Glutamatergic neuron (in vitro differentiated cells): ENCODE measurements around the gene EVX1. TPM values are rescaled to one million over a fixed set of nuclear protein-coding genes. Genes with fewer than 3 reads are reported as not detected.

Source experiments
- DNase-seq: peaks from one replicate; pipeline ENCODE4 v3.0.0; 2022
- H3K27ac Mint-ChIP-seq: one replicate; pipeline ENCODE4 v1.8.0; 2020; ENCODE audit warnings: mild to moderate bottlenecking, mixed read lengths, inconsistent platforms; ENCODE audit not compliant: unreplicated experiment
- H3K27me3 Mint-ChIP-seq: one replicate; pipeline ENCODE4 v1.8.0; 2020; ENCODE audit warnings: mild to moderate bottlenecking, moderate library complexity, mixed read lengths, inconsistent platforms; ENCODE audit not compliant: unreplicated experiment
- H3K36me3 Mint-ChIP-seq: one replicate; pipeline ENCODE4 v1.8.0; 2020; ENCODE audit warnings: mild to moderate bottlenecking, mixed read lengths, inconsistent platforms; ENCODE audit not compliant: unreplicated experiment
- H3K4me1 Mint-ChIP-seq: one replicate; pipeline ENCODE4 v1.8.0; 2020; ENCODE audit warnings: mild to moderate bottlenecking, low read depth, mixed read lengths, inconsistent platforms; ENCODE audit not compliant: unreplicated experiment
- H3K4me3 Mint-ChIP-seq: one replicate; pipeline ENCODE4 v1.8.0; 2020; ENCODE audit warnings: mild to moderate bottlenecking, mixed read lengths, inconsistent platforms; ENCODE audit not compliant: unreplicated experiment
- H3K9me3 Mint-ChIP-seq: one replicate; pipeline ENCODE4 v1.8.0; 2020; ENCODE audit warnings: mild to moderate bottlenecking, moderate library complexity, mixed read lengths, inconsistent platforms; ENCODE audit not compliant: unreplicated experiment
- total RNA-seq: library from RNA; stranded (reverse); fragmentation: NEBNext Ultra II Directional; extraction: Animal tissue kit (Norgen Biotek cat#: 25700); gene quantifications from one replicate; pipeline ENCODE4 v1.2.1, GENCODE V29; 2021; ENCODE audit not compliant: unreplicated experiment
- TF ChIP-seq, protein P1 (sequence below): fragments of 200-600 bp; sonication (generic); IDR thresholded peaks from one replicate; pipeline ENCODE4 v1.5.0; 2021; ENCODE audit not compliant: partially characterized antibody, unreplicated experiment

Gene EVX1
- total RNA-seq, 1 donor from 2014 or later, result 7.1 TPM

- H3K4me3 Mint-ChIP-seq, result no peak overlapping the region
- H3K9me3 Mint-ChIP-seq, result peaks cover 13% of the 10 kb centered on the region
- no peak overlapping the region for H3K27ac Mint-ChIP-seq
- H3K27me3 Mint-ChIP-seq, result peaks cover 37% of the 10 kb centered on the region
- TF ChIP-seq, protein P1, sequence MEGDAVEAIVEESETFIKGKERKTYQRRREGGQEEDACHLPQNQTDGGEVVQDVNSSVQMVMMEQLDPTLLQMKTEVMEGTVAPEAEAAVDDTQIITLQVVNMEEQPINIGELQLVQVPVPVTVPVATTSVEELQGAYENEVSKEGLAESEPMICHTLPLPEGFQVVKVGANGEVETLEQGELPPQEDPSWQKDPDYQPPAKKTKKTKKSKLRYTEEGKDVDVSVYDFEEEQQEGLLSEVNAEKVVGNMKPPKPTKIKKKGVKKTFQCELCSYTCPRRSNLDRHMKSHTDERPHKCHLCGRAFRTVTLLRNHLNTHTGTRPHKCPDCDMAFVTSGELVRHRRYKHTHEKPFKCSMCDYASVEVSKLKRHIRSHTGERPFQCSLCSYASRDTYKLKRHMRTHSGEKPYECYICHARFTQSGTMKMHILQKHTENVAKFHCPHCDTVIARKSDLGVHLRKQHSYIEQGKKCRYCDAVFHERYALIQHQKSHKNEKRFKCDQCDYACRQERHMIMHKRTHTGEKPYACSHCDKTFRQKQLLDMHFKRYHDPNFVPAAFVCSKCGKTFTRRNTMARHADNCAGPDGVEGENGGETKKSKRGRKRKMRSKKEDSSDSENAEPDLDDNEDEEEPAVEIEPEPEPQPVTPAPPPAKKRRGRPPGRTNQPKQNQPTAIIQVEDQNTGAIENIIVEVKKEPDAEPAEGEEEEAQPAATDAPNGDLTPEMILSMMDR, result peak; percentile 78
- DNase-seq, result peak; percentile 89
- no peaks in the 10 kb centered on the region for H3K4me1 Mint-ChIP-seq
- H3K36me3 Mint-ChIP-seq, result no peaks in the 10 kb centered on the region
Measured at GRCh38 chr7:27196287-27196767, 46.3 kb upstream of the EVX1 start.

- no peak for DNase-seq
- Mint-ChIP-seq H3K27ac (no peak overlapping the region), H3K9me3 (peaks cover 20% of the 10 kb centered on the region), H3K36me3 (no peaks in the 10 kb centered on the region), H3K4me3 (no peak overlapping the region), H3K27me3 (peaks cover 42% of the 10 kb centered on the region), H3K4me1 (no peaks in the 10 kb centered on the region)
- TF ChIP-seq, protein P1, result no peak
Measured at GRCh38 chr7:27197137-27198042, 45.2 kb upstream of the EVX1 start.

- TF ChIP-seq, protein P1, result no peak
- no peaks in the 10 kb centered on the region for H3K4me1 Mint-ChIP-seq
- no peak overlapping the region for H3K27ac Mint-ChIP-seq
- no peak overlapping the region for H3K4me3 Mint-ChIP-seq
- DNase-seq, result no peak
- peaks cover 49% of the 10 kb centered on the region for H3K27me3 Mint-ChIP-seq
- H3K36me3 Mint-ChIP-seq, result no peaks in the 10 kb centered on the region
- peaks cover 18% of the 10 kb centered on the region for H3K9me3 Mint-ChIP-seq
Measured at GRCh38 chr7:27198138-27198841, 44.3 kb upstream of the EVX1 start.

DNA sequence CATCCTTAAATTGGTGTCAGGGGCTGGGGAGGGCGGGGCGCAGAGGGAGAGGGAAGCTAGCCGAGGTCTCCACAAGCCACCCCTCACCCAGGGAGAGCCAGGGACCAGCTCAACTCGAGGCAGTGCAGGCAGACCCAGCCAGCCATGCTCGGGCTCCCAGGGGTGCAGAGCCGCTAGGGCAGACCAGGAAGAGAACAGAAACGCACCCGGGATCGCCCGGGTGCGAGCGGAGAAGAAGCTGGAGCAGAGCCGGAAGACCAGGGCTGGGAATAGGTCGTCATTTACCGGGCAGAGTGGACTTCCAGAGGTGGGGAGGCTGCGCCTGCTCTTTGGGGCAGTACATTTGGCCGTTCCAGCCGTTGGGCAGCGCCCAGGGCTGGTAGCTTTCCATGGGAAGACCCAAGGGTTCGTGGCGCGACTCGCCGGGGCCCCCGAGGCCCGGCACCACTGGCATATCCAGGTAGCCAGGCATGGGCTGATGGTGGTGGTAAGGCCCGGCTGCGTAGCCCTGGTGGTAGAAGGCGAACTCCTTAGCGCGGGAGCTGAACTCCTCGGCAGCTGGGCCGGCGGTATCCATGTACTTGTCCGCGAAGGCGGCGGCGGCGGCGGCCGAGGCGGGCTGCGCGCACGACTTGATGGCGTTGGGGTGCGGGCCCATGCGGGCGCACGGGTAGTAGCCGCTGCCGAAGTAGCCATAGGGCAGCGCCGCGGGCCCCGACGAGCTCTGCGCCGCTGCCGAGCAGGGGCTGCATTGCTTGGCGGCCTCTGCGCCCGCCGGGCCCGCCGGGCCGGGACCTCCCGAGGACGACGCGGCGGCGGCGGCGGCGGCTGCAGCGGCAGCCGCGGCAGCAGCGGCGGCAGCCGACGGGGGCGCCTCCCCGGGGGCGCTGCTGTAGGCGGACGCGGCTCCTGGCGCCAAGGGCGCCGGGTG lies 43.5 kb upstream of the EVX1 start:
- DNase-seq, result peak; percentile 46
- Mint-ChIP-seq H3K4me3 (peak overlapping the region; percentile 46), H3K27me3 (peaks cover 50% of the 10 kb centered on the region), H3K4me1 (no peaks in the 10 kb centered on the region), H3K9me3 (peaks cover 20% of the 10 kb centered on the region), H3K36me3 (no peaks in the 10 kb centered on the region), H3K27ac (no peak overlapping the region)
- TF ChIP-seq, protein P1, result no peak
